Erythroblast (primary cell): ENCODE measurements around the gene MUC13.

ENCODE experiments used
- GATA1 ChIP-seq: IDR thresholded peaks from 2 replicates; pipeline ENCODE4 v1.6.1; 2011; ENCODE audit warnings: low read depth, mild to moderate bottlenecking, control low read depth, low read length, moderate library complexity
- POLR2A ChIP-seq: IDR thresholded peaks from 2 replicates; pipeline ENCODE4 v1.6.1; 2011; ENCODE audit warnings: mild to moderate bottlenecking, low read length

GRCh38 chr3:124916837-124917409 is 17.6 kb downstream of the MUC13 start:
- no peak for TF ChIP-seq POLR2A
- no peak for TF ChIP-seq GATA1
